Activated CD8-positive, alpha-beta memory T cell treated with anti-CD3 and anti-CD28 coated beads, Interleukin-2, amount 50 U/mL, for 1 hour (primary cell): ENCODE data around the gene PTP4A2.
"Not testable (repeated sequence)": the region's sequence is repeated elsewhere in the genome, so short reads cannot be mapped to it uniquely, and the experiment has no call there.

Experiments
- DNase-seq: peaks from one replicate; pipeline ENCODE4 v3.0.0-alpha.2; 2020; ENCODE audit errors: extremely low read depth

Gene PTP4A2

DNA sequence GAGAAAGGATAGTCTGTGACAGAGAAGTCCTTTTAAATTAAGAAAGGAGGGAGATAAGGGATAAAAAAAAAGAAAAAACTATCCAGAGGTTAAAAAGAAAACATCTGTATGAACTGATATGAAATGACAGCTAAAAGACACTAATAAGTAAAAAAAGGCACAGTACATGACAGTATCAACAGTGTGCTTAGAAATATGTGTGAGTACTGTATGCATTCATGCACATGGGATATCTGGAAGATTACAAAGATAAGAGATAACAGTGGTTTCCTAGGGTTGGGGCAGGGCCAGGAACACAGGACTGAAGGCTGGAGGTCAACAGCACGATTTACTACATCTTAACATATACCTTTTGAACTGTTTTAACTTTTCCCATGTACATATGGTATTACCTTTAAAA is 13.3 kb downstream of the PTP4A2 start:
- DNase-seq = no peak

DNA sequence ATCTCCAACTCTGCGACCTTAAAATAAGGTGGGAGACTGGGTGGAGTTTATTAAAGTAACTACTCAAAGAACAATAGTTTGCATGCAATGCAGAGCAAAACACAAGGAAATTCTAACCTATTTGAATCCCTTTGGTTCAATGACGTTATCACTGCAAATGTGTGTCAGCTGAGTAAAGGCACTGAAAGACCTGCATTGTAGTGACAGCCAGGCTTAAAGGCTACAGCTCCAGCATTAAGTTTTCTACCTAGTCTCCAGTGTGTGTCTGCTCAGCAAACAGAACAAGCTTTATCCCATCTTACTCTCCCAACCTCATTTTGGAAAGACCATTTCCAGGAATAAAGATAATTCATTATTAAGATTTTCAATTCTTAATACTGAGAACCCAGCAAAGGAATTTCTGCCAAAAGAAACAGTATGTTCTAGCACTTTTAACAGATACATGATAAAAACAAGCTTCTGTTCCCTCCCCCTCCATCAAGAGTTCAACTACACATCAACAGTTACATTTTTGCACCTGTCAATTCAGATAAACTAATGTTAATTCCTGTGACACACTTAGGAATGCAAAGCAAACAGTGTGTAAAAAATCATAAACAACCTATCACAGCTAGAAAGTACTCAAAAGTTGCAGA is 14.2 kb downstream of the PTP4A2 start:
- DNase-seq = no peak

DNA sequence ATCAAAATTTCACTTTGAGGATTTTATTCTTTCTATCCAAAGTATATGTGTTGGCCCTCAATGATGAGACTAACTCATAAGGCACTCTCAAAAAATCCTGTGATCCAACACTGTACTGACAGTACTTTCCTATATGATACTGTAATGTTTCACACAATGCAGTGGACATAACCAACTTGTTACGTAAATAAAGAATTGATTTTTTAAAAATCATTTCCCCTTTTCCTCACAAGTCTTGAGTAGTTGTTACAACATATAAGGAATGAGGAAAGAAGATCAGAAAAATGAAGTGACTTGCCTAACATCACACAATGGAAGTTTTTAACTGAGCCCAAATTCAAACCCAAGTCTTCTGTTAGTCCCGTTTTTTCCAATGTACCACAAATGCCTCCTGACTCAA is 17.2 kb downstream of the PTP4A2 start:
- DNase-seq = no peak

DNA sequence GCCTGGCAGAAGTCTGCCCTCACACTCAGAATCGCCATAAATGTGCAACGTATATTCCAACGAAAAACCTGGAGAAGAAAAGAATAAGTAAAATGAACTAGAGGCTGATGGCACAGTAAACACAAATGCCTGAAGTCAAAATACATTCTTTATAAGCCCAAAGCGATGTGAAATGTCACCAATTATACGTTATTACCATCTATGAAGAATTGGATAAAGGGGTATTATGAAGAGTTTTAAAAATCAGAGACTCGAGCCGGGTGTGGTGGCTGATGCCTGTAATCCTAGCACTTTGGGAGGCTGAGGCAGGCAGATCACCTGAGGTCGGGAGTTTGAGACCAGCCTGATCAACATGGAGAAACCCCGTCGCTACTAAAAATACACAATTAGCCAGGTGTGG is 18.6 kb downstream of the PTP4A2 start:
- DNase-seq = no peak

DNA sequence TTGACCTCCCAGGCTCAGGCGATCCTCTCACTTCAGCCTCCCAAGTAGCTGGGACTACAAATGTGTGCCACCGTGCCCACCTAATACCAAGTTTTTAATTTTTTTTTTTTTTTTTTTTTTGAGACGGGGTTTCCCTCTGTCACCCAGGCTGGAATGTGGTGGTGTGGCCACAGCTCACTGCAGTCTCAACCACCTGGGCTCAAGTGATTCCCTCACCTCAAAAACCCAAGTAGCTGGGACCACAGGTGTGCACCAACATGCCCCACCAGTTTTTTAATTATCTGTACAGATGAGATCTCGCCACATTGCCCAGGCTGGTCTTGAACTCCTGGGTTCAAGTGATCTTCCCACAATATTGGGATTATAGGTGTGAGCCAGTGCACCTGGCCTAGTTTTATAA is 22.7 kb downstream of the PTP4A2 start:
- DNase-seq = no peak

DNA sequence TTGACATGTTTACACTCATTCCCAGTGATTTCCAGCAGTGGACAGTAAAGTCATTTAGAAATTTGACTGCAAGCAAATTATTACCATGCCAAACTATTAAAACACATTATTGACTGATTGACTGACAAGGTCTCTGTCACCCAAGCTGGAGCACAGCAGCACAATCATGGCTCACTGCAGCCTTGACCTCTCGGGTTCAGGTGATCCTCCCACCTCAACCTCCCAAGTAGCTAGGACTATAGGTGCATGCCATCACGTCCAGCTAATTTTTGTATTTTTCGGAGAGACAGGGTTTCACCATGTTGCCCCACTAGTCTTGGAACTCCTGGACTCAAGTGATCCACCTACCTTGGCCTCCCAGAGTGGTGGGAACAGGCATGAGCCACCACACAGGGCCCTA is 24.2 kb downstream of the PTP4A2 start:
- no peak for DNase-seq

DNA sequence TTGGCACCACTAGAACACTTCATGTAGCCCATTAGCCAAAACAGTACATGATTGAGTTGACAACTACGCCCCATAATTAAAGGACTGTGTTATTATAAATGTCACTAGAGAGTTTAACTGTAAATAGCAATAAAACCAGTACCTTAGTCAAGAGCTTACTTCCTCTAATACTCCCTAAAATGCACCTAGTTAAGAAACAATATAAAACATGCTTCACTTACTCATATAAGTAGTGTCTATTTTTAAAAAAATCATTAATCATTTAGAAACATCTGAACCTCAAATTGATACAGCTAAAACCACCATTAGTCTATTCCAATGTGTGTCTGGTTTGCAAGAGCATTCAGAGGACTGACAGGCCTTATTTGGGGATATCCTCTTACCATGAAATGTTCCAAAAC is 25.3 kb downstream of the PTP4A2 start:
- DNase-seq = no peak

DNA sequence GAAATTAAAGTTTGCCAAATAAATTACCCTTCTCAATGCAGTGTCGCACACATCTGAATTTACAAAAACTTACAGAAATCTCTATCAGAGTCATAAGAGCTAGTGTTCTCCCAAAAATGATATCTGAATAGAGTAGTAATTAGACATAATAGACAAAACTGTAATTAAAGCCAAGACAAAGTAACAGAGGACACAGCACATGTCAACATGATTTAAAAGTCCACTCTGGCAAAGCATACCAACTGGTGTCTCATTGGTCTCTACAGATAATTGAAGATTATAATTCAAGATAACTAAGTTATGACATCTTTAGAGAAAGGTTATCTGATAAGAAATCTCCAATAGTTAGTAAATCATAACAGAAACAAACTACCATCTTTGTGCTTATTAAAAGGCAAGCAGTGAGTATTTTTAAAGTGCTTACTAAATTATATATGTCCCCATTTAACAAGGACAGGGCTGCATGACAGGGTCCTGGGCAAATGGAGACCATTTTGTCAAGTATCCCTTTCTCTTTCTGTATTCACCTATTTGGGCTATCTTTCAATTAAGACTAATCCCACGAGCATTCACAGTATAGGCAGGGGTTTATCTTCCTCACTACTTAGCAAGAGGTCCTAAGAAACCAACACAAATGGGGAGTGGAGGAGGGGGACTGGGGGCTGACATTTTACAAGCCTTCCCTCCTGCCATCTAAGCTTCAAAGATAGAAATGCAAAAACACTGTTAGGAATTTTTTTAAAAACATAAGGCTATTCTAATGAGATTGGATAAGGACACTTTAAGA is 26.0 kb downstream of the PTP4A2 start:
- no peak for DNase-seq

DNA sequence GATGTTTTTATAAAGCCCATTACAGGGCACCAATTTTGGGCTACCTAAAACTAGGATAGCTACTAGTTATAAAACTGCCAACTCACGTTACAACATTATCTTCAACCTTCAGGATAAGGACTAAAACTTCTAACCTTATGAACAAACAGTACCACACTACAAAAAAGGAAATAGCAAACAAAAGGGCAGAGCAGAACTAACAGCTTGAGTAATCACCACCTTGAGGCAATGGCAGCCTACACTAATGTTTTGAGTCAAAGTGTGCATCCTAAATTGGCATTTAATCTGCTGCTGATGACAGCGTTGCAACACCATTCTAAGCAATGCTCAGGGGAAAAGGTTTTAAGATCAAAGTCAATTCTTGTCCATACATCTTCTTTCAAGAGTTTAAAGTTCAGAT is 27.2 kb downstream of the PTP4A2 start:
- no peak for DNase-seq

DNA sequence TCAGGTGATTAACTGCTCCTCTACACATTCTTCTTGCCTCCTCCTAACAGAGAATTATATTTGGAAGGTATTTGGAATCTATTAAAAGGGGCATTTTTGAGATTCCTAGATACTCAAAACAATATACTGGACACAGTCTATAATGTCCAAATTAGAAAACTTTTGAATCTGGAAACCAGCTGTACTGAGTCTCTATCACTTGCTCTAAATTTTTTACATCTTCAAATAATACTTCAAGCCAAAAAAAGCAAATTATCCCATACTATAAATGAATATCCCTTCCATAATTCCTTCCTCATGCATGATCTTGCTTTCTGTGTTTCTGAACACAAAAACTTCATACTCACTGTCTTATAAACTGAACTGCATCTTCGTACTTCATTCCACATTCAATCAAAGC is 28.5 kb downstream of the PTP4A2 start:
- no peak for DNase-seq

DNA sequence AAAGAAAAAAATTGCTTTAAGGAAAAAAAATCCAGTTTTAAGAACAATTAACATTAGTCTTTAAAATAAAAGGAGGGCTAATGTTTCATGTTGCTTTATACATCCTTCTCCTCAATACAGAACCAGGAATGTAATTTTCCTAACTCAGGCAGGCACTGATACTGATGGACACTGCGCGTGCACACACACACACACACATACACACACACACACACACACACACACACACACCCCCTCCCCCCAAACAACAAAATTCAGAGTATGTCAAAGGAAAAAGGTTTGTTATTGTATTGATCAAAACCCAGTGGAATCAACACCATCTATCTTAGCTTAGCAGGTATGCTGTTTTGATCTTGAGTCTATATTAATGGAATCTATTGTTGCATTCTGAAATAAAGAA is 31.6 kb downstream of the PTP4A2 start:
- no peak for DNase-seq

DNA sequence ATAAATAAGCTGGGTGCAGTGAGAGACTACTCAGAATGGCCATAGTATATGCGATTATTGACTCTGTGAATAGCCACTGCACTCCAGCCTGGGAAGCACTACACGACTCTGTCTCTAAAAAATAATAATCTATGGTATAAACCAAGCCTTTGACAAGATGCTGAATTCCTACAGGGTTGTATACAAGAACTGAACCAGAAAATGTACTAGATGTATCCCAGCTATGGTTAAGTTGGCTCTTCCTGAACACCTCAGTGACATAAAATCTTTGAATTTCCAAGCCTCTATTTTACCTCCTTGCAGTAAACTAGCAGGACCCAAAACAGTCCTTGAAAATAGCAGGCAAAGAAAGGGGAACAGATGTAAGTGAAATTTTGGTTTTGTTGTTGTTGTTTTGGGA is 32.5 kb downstream of the PTP4A2 start:
- no peak for DNase-seq

DNA sequence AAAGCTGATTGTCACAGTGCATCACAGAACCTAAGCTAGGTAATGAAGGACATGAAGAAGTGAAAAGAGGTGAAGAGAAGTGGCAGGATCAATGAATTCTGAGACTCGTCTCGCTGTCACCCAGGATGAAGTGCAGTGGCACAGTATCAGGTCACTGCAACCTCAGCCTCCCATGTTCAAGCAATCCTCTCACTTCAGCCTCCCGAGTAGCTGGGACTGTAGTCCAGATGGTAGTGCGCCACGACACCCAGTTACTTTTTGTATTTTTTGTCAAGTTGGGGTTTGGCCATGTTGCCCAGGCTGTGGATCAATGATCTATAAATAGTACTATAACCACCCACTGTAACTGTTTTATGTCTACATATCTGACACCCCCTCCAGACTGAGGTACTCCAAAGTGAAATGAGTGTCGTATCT is 33.1 kb downstream of the PTP4A2 start:
- DNase-seq = no peak

DNA sequence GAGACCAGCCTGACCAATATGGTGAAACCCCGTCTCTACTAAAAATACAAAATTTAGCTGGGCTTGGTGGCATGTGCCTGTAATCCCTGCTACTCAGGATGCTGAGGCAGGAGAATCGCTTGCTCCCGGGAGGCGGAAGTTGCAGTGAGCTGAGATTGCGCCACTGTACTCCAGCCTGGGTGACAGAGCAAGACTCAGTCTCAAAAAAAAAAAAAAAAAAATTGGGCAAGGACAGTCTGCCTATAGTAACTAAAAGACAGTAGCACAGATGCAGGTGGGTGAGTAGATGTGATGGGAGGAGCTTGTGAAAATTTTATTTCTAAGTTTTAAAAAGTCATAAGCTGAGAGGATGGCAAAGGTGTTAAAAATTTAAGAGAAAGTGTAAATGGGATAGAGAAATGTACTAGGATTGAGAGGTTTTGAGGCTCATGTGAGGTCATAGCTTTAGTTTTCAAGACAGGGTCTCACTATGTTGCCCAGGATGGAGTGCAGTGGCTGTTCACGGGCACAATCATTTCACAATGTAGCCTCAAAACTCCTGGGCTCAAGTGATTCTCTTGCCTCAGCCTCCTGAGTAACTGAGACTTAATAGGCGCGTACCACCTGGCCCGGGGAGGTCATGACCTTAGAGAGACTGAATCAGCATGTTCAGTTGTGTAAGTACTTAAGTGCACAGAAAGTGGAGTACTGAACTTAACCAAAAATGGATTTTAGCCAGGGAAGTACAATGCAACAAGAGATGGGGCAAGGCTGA is 33.7 kb downstream of the PTP4A2 start:
- no peak for DNase-seq

DNA sequence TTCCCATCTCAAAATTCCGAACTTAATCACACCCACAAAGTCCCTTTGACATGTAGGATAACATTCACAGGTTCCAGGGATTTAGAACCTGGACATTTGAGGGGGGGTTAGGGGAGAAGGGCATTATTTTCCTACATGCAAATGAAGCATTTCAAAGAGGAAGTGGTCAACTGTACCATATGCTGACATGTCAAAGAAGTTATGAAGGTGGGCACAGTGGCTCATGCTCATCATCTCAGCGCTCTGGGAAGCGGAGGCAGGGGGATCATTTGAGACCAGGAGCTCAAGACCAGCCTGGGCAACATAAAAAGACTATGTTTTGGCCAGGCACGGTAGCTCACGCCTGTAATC is 35.7 kb downstream of the PTP4A2 start:
- DNase-seq = no peak

DNA sequence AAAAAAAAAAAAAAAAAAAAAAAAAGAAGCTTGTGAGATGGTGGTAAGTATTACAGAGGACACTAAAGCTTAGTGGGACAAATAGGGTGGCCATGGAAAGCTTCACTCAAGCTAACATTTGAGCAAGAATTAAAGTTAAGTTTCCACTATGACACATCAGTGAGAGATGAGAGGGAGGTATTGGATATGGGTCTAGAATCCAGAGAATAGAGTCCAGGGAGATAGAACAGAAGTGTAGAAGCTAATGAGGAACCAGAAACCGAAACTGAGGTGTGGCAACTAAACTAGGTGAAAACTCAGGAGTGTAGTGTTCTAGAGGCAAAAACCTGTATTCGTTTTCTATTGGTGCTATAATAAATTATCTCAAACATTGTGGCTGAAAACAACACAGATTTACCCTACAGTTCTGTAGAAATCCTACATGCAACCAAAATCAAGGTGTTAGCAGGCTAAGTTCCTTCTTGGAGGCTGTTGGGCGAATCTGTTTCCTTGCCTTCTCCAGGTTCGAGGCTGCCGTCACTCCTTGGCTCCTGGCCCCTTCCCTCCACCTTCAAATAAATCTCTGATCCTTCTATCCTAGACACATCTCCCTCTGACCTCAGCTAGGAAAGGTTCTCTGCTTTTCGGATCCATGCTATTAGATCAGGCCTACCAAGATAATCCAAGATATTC is 36.2 kb downstream of the PTP4A2 start:
- DNase-seq = no peak

DNA sequence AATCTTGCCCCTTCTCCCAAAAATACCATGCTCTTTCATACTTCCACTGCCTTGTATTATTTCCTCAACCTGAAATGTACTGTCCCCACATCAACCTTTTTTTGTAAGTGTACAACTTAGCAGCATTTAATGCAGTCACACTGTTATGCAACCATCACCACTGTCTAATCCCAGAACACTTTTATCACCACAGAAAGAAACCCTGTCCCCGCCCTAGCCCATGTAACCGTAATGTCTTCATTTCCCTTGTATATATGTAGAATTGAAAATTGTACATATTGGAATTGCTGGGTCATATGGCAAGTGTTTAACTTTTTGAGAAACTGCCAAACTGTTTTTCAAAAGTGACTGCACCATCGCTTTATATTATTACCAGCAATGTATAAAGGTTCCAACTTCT is 37.4 kb downstream of the PTP4A2 start:
- no peak for DNase-seq

DNA sequence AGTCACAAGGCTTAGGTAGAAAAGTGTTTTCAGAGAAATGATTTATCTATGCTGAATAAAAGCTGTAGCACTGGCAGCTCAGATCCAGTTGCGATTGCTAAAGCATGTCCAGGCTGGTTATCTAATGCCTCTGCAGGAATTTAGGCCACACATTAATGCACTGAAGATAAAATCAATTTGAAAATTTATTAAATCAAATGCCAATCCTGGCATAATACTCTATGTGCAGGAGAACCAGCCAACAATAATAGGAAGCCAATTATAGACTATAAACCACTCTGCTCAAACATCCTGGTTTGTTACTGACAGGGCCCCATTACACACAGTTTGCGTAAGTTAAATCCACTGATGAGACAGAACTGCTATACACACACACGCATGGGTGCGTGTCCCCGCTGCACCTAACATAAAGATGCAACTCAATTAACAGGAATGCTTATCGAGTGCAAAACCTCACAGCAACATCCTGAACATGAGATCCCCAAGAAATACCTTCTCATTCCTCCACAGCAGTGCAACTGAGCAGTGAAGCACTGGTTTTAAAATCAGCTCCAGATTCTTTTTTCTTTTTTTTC is 40.6 kb downstream of the PTP4A2 start:
- no peak for DNase-seq

DNA sequence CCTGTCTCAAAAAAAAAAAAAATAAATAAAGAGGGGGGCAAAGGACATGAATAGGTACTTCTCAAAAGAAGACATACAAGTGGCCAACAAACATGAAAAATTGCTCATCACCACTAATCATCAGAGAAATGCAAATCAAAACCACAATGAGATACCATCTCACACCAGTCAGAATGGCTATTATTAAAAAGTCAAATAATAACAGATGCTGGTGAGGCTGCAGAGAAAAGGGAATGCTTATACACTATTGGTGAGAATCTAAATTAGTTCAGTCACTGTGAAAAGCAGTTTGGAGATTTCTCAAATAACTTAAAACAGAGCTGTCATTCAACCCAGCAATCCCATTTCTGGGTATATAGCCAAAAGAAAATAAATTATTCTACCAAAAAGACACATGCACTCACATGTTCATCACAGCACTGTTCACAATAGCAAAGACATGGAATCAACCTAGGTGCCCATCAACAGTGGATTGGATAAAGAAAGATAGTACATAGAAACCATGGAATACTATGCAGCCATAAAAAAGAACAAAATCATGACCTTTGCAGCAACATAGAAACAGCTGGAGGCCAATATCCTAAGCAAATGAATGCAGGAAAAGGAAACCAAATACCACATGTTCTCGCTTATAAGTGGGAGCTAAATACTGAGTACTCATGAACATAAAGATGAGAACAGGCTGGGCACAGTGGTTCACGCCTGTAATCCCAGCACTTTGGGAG is 42.5 kb downstream of the PTP4A2 start:
- DNase-seq = not testable (repeated sequence)

DNA sequence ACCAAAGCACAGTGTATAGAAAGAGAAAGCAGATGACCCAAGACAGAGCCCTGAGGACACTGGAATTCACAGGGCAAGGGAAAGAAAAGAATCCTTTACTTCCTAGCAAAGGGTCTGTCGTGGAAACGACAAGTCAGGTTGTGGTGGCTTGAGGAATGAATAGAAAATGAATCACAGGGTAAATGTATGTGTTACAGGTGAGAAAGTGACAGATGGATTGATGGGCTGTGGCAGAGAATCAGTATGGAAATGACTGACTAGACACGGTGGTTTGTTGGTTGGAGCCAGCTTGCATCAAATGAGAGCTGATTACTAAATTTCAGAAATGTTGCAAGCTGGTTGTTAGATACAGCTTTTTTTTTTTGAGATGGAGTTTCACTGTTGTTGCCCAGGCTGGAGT is 46.9 kb downstream of the PTP4A2 start:
- no peak for DNase-seq

DNA sequence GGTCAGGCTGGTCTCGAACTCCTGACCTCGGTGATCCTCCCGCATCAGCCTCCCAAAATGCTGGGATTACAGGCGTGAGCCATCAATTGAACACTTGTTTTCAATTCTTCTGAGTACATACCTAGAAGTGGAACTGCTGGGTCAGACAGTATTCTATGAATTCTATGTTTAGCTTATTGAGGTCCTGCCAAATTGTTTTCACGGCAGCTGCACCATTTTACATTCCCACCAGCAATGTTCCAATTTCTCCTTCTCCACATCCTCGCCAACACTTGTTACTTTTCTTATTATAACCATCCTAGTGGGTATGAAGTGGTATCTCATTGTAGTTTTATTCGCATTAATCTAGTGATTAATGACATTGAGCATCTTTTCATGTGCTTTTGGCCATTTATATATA is 49.9 kb downstream of the PTP4A2 start:
- no peak for DNase-seq

DNA sequence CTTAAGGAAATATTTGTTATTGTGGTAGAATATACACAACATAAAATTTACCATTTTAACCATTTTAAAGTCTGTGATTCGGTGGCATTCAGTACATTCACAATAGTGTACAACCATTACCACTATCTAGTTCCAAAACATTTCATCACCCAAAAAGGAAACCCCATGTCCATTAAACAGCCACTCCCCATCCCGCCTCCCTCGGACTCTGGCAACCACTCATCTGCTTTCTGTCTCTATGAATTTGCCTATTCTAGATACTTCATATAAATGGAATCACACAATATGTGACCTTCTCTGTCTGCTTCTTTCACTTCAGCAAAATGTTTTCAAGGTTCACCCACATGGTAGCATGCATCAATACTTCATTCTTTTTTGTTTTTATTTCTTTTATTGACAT is 51.3 kb downstream of the PTP4A2 start:
- no peak for DNase-seq
